ENCODE results near the gene CDH20.

DNA sequence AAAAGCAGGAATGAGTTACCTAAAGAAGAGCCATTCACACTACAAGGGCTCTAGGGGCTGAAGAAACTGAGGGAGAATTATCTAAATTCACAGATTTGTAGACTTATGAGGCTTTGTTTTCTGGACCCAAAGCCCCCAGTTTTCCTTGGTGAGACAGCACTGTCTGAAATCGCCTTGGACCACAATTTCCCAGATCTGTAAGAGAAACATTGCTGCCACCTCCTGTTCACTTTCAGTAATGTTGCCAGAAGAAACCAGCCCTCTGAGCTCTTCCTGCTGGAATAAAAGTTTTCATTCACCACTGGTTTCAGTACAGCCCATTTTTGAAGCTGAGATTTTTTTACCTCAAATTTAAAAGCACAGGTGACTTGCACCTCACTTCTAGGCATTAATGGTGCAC, 169.2 kb downstream of the CDH20 start:
- TF ChIP-seq POLR2AphosphoS5 (IDR thresholded peaks at IDR 0.05; ENCODE audit: borderline replicate concordance, low read depth, low read length), result no peak
- no peak for TF ChIP-seq EZH2 (IDR thresholded peaks at IDR 0.05)

Measured in SK-N-MC (cell line).